Mesenchymal stem cell (in vitro differentiated cells and primary cell): ENCODE results near the gene XCL2.

Experiments
- DNase-seq: peaks from one replicate; pipeline ENCODE4 v3.0.0-alpha.2; 2013
- H2AFZ ChIP-seq: one replicate; pipeline ENCODE4 v1.6.1; 2013; ENCODE audit warnings: low read depth, mild to moderate bottlenecking, control low read depth, inconsistent platforms, low read length, moderate library complexity
- H2AK5ac ChIP-seq: 2 replicates; pipeline ENCODE4 v1.6.1; 2013; ENCODE audit warnings: low read length, moderate library complexity, mild to moderate bottlenecking, inconsistent platforms; ENCODE audit not compliant: severe bottlenecking
- H2BK120ac ChIP-seq: one replicate; pipeline ENCODE4 v1.6.1; 2013; ENCODE audit warnings: low read depth, mild to moderate bottlenecking, inconsistent platforms, low read length, moderate library complexity
- H2BK12ac ChIP-seq, 2 experiments: one replicate each; pipeline ENCODE4 v1.6.1; 2013; ENCODE audit warnings: inconsistent platforms in 2 of 2, low read length in 2 of 2, mild to moderate bottlenecking in 2 of 2, moderate library complexity in 2 of 2, control low read depth in 1 of 2
- H2BK15ac ChIP-seq: one replicate; pipeline ENCODE4 v1.6.1; 2013; ENCODE audit warnings: mild to moderate bottlenecking, low read depth, inconsistent platforms; ENCODE audit not compliant: poor library complexity, severe bottlenecking
- H2BK5ac ChIP-seq: 2 replicates; pipeline ENCODE4 v1.6.1; 2013; ENCODE audit warnings: low read depth, mild to moderate bottlenecking, low read length, control low read depth, inconsistent platforms; ENCODE audit not compliant: poor library complexity, severe bottlenecking
- H3K14ac ChIP-seq, 2 experiments: one replicate each; pipeline ENCODE4 v1.6.1; 2013; ENCODE audit warnings: inconsistent platforms in 2 of 2, low read length in 2 of 2, control low read depth in 1 of 2, mild to moderate bottlenecking in 1 of 2, moderate library complexity in 1 of 2
- H3K18ac ChIP-seq, 2 experiments: one replicate each; pipeline ENCODE4 v1.6.1; 2013; ENCODE audit warnings: inconsistent platforms in 2 of 2, low read length in 2 of 2, control low read depth in 1 of 2, low read depth in 1 of 2, mild to moderate bottlenecking in 1 of 2
- H3K23ac ChIP-seq, 2 experiments: one replicate each; pipeline ENCODE4 v1.6.1; 2013; ENCODE audit warnings: inconsistent platforms in 2 of 2, low read length in 2 of 2, mild to moderate bottlenecking in 2 of 2, moderate library complexity in 2 of 2, control low read depth in 1 of 2
- H3K27ac ChIP-seq: 2 replicates; pipeline ENCODE4 v1.5.1; 2013; ENCODE audit warnings: mild to moderate bottlenecking, moderate library complexity, low read length, control low read depth, inconsistent platforms; ENCODE audit not compliant: poor library complexity, severe bottlenecking
- H3K27me3 ChIP-seq, 2 experiments: 2 replicates each; pipeline versions ENCODE4 v1.6.1 to v1.7.0; 2013; ENCODE audit warnings: low read length in 2 of 2, mild to moderate bottlenecking in 2 of 2, moderate library complexity in 2 of 2, control low read depth in 1 of 2, inconsistent platforms in 1 of 2; ENCODE audit not compliant: control insufficient read depth in 1 of 2, insufficient read depth in 1 of 2
- H3K36me3 ChIP-seq, 2 experiments: 2 replicates each; pipeline versions ENCODE4 v1.6.1 to v1.7.0; 2013; ENCODE audit warnings: low read length in 2 of 2, control low read depth in 1 of 2, inconsistent platforms in 1 of 2, low read depth in 1 of 2, mild to moderate bottlenecking in 1 of 2; ENCODE audit not compliant: insufficient read depth in 2 of 2, control insufficient read depth in 1 of 2
- H3K4ac ChIP-seq, 2 experiments: one replicate each; pipeline ENCODE4 v1.6.1; 2013; ENCODE audit warnings: inconsistent platforms in 2 of 2, low read length in 2 of 2, mild to moderate bottlenecking in 2 of 2, moderate library complexity in 2 of 2, control low read depth in 1 of 2, low read depth in 1 of 2
- H3K4me1 ChIP-seq: 2 replicates; pipeline ENCODE4 v1.6.1; 2013; ENCODE audit warnings: low read depth, low read length, control low read depth; ENCODE audit not compliant: control insufficient read depth, insufficient read depth
- H3K4me2 ChIP-seq: 2 replicates; pipeline ENCODE4 v1.6.1; 2013; ENCODE audit warnings: low read length, mild to moderate bottlenecking, inconsistent platforms; ENCODE audit not compliant: poor library complexity, severe bottlenecking
- H3K4me3 ChIP-seq, 2 experiments: 2 replicates each; pipeline versions ENCODE4 v1.5.1 to v1.7.0; 2013; ENCODE audit warnings: low read length in 2 of 2, mild to moderate bottlenecking in 2 of 2, control low read depth in 1 of 2, low read depth in 1 of 2; ENCODE audit not compliant: insufficient read depth in 1 of 2
- H3K79me1 ChIP-seq: replicated peaks from 2 replicates; pipeline ENCODE4 v1.6.1; 2013; ENCODE audit warnings: mild to moderate bottlenecking, control low read depth, low read length, inconsistent platforms; ENCODE audit not compliant: poor library complexity, severe bottlenecking
- H3K9ac ChIP-seq: 2 replicates; pipeline ENCODE4 v1.7.0; 2013; ENCODE audit warnings: mild to moderate bottlenecking, low read length, moderate library complexity
- H3K9me3 ChIP-seq: 2 replicates; pipeline ENCODE4 v1.7.0; 2013; ENCODE audit warnings: mild to moderate bottlenecking, low read length; ENCODE audit not compliant: control insufficient read depth
- H4K8ac ChIP-seq: one replicate; pipeline ENCODE4 v1.6.1; 2013; ENCODE audit warnings: inconsistent platforms, mild to moderate bottlenecking, low read length, moderate library complexity
- H4K91ac ChIP-seq: one replicate; pipeline ENCODE4 v1.6.1; 2013; ENCODE audit warnings: mild to moderate bottlenecking, low read length, inconsistent platforms
- whole genome bisulfite sequencing: methylation state at CpG from one replicate; pipeline ENCODE4 v1.1.7; 2013; ENCODE audit warnings: mixed read lengths; 5-methylcytosine and 5-hydroxymethylcytosine counted together

The XCL2 gene

DNA sequence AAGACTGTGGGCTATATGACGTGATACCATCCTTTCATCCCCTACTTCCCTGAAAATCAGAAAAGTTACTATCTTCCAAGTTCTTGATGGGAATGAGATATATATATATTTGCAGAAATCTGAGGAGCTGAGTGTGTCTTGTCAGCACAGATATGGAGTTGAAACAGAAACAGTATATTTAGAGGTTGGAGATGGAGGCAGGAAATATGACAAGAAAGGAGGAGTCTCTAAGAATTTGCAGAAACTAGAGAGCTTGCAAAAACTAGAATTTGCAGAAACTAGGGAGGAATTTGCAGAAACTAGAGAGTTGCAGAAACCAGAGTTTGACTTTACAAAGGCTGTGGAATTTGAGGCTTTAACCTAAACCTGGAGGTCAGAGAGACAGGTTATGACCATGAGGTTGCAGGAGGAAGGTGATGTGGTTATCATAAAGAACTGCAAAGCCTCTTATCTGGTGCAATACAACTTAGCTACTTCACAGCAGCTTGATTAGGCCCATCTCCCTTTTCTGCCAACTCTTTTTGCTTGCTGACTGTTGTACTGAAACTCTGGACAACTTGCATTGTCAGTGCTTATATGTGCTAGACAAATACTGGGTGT is 22.3 kb downstream of the XCL2 start:
- no peak overlapping the region for H2BK12ac ChIP-seq

DNA sequence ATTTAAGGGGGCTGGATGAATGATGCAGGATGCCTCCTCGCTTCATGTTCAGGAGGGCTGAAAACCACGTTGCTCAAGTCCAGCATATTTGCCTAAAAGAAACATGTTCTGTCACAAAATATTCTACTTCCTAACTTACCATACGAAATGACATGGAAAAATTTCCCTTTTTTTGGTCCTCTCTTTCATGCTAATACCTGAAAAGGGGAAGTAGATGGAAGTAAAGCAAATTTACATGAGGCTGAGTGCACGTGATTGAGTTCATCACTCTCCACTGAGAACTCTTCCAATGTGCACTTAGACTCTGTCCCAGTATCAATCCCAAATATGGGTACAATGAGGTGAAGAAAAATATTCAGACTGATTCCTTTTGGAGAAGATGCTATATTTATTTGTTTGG is 23.0 kb downstream of the XCL2 start:
- Histone ChIP-seq H3K4me3 (no peak overlapping the region), H2BK5ac (no peak overlapping the region), H3K18ac (no peak overlapping the region), H4K8ac (no peak overlapping the region), H2BK15ac (no peak overlapping the region), H2BK12ac (no peak overlapping the region), H3K79me1 (no peaks in the 10 kb centered on the region), H3K14ac (no peak overlapping the region), H3K27me3 (no peaks in the 10 kb centered on the region), H2BK120ac (no peak overlapping the region), H3K9ac (no peak overlapping the region), H3K4me1 (no peaks in the 10 kb centered on the region), H4K91ac (no peak overlapping the region), H3K27ac (no peak overlapping the region), H3K36me3 (no peaks in the 10 kb centered on the region), H3K9me3 (no peaks in the 10 kb centered on the region), H3K4ac (no peak overlapping the region), H2AFZ (no peak overlapping the region), H3K23ac (no peak overlapping the region), H3K4me2 (no peak overlapping the region), H2AK5ac (no peak overlapping the region)
- 65% methylated on average over 3 of the region's 4 CpGs for WGBS
- no peak for DNase-seq

More for the DNA sequence above, 22.3 kb downstream of the XCL2 start:
- H4K91ac ChIP-seq = no peak overlapping the region
- no peak for DNase-seq
- H3K18ac ChIP-seq = no peak overlapping the region
- H2AFZ ChIP-seq = no peak overlapping the region
- no peak overlapping the region for H3K27ac ChIP-seq
- H3K27me3 ChIP-seq = no peaks in the 10 kb centered on the region
- H3K4ac ChIP-seq = no peak overlapping the region
- H2AK5ac ChIP-seq = no peak overlapping the region
- no peaks in the 10 kb centered on the region for H3K4me1 ChIP-seq
- H3K9me3 ChIP-seq = no peaks in the 10 kb centered on the region
- H3K14ac ChIP-seq = peak overlapping the region in 1 of 2 experiments; percentile 62
- no peak overlapping the region for H3K23ac ChIP-seq
- no peak overlapping the region for H3K4me2 ChIP-seq
- 100% methylated on average over 1 of the region's 1 CpG for WGBS
- no peaks in the 10 kb centered on the region for H3K79me1 ChIP-seq
- H2BK5ac ChIP-seq = no peak overlapping the region
- no peaks in the 10 kb centered on the region for H3K36me3 ChIP-seq
- no peak overlapping the region for H2BK120ac ChIP-seq
- H3K9ac ChIP-seq = no peak overlapping the region
- H2BK15ac ChIP-seq = no peak overlapping the region
- no peak overlapping the region for H3K4me3 ChIP-seq
- H4K8ac ChIP-seq = no peak overlapping the region

DNA sequence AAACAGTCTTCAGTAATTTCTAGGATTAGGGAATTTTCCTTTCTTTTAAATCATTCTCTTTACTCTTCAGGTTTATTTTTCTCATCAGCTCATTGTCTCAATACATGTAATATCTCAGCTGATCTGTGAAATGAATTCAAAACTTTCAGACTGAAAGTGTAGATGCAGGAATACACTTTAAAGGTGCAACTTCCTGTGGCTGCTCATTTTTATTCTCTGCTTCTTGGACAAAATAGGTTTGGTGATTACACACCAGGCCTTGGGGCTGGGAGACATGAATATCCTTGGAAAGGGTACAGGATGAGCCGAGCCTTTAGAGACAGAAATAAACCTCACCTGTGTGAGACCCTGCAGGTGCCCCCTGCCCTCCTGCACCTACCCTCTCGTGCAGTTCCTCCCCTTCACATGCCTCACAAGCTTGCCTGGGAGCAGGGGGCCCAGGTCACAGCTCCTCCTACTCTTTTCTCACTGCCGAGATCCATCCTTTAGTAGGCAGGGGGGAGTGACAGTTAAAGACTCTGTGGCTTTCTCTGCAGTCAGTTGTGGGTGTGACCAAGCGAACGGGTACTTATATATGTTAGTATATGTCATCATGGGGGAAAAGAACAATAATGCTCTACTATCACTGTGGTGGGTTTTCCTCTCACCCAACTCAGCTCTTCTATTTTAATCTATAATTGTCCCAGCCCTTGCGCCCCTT is 23.6 kb downstream of the XCL2 start:
- no peak for DNase-seq
- no peak overlapping the region for H4K91ac ChIP-seq
- no peak overlapping the region for H3K4me3 ChIP-seq
- no peak overlapping the region for H3K9ac ChIP-seq
- no peak overlapping the region for H2AK5ac ChIP-seq
- no peaks in the 10 kb centered on the region for H3K9me3 ChIP-seq
- H3K4ac ChIP-seq = no peak overlapping the region
- no peak overlapping the region for H2BK12ac ChIP-seq
- H3K23ac ChIP-seq = no peak overlapping the region
- H4K8ac ChIP-seq = no peak overlapping the region
- no peak overlapping the region for H2BK15ac ChIP-seq
- H2BK5ac ChIP-seq = no peak overlapping the region
- H3K36me3 ChIP-seq = no peaks in the 10 kb centered on the region
- no peak overlapping the region for H3K27ac ChIP-seq
- H2AFZ ChIP-seq = no peak overlapping the region
- WGBS = 100% methylated on average over 1 of the region's 6 CpGs
- no peak overlapping the region for H3K18ac ChIP-seq
- no peak overlapping the region for H3K4me2 ChIP-seq
- H3K79me1 ChIP-seq = no peaks in the 10 kb centered on the region
- H3K14ac ChIP-seq = no peak overlapping the region
- no peak overlapping the region for H2BK120ac ChIP-seq
- no peaks in the 10 kb centered on the region for H3K4me1 ChIP-seq
- H3K27me3 ChIP-seq = no peaks in the 10 kb centered on the region

DNA sequence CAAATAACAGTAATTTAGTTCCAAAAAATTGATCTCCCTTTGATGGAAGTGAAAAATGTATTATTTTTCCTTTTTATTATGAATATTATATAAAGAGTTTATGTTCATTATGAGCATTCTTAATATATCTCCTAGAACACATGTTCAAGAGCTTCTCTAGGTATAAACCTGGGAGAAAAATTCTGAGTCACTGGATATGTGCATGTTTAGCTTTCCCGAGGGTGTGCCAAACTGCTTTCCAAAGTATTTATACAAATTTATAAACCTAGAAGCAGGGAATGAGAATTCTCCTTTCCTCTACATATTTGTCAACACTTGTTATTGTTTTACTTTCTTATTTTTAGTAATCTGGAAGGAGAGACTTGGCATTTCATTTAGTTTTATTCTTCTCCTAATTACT is 25.0 kb downstream of the XCL2 start:
- no peak overlapping the region for H2BK5ac ChIP-seq
- no peaks in the 10 kb centered on the region for H3K9me3 ChIP-seq
- no peak overlapping the region for H3K23ac ChIP-seq
- no peak overlapping the region for H3K4ac ChIP-seq
- no peak overlapping the region for H3K4me2 ChIP-seq
- H3K27ac ChIP-seq = no peak overlapping the region
- no peaks in the 10 kb centered on the region for H3K36me3 ChIP-seq
- DNase-seq = no peak
- H3K9ac ChIP-seq = no peak overlapping the region
- H2BK12ac ChIP-seq = no peak overlapping the region
- no peak overlapping the region for H2BK120ac ChIP-seq
- no peak overlapping the region for H4K91ac ChIP-seq
- no peaks in the 10 kb centered on the region for H3K4me1 ChIP-seq
- H3K4me3 ChIP-seq = no peak overlapping the region
- H3K27me3 ChIP-seq = no peaks in the 10 kb centered on the region
- H3K79me1 ChIP-seq = no peaks in the 10 kb centered on the region
- H2AFZ ChIP-seq = no peak overlapping the region
- no peak overlapping the region for H2AK5ac ChIP-seq
- no peak overlapping the region for H2BK15ac ChIP-seq
- no peak overlapping the region for H4K8ac ChIP-seq
- no CpG with 5 or more reads among the region's 1 CpG for whole genome bisulfite sequencing
- no peak overlapping the region for H3K18ac ChIP-seq
- H3K14ac ChIP-seq = no peak overlapping the region
